SKM-1 (cell line): Measurements from ENCODE around the gene TOGARAM2.

Experiments
- DNase-seq: peaks from one replicate; lab custom pipeline; 2025; ENCODE audit not compliant: unreplicated experiment; lab: John Stamatoyannopoulos, UW

TOGARAM2 gene

GRCh38 chr2:29053223-29053622, 72.1 kb downstream of the TOGARAM2 start:
- DNase-seq, result no peak

- no peak for DNase-seq
These were observed 72.7 kb downstream of the TOGARAM2 start for GRCh38 chr2:29053670-29054400.

GRCh38 chr2:29054430-29054829, 73.3 kb downstream of the TOGARAM2 start:
- DNase-seq, result no peak

DNA sequence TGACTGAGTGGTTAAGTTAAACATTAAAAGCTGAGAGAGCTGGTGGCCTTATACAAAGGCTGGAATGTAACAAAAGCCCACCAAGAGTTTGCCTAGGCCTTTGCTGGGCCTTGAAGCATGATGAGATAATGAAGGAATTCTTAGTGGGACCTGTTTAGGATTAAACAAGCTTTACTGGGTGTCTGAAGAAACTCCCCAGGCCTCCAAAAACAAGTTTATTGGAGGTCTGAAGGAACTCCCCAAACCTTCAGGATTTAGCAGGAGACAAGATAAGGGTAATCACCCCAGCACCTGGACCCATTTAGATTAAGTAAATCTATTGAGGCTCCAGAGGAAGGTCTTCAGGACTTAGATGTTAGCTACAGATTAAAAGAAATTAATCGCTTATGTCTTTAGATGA, 74.5 kb downstream of the TOGARAM2 start:
- DNase-seq, result no peak

DNA sequence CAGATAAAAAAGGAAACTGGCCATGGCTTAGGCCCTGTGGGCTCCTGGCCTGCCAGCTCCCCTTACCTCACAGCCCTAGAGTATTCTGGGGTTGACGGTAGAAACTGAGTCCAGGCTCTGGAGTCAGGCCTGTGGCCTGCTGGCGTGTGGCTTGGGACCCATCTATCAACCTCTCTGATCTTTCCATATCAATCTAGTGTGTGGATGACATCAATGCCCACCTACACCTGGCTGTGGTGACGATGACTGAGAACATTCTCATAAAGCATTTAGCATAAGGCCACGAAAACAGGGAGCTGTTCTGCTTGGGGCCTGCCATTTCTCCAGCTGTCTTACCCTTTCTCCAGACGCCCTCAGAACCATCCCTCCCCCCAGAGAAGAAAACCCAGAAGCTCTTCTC, 75.4 kb downstream of the TOGARAM2 start:
- DNase-seq, result no peak

- no peak for DNase-seq
These were observed 75.9 kb downstream of the TOGARAM2 start for GRCh38 chr2:29057006-29057405.

- DNase-seq, result no peak
These were observed 78.5 kb downstream of the TOGARAM2 start for GRCh38 chr2:29059624-29060023.

DNA sequence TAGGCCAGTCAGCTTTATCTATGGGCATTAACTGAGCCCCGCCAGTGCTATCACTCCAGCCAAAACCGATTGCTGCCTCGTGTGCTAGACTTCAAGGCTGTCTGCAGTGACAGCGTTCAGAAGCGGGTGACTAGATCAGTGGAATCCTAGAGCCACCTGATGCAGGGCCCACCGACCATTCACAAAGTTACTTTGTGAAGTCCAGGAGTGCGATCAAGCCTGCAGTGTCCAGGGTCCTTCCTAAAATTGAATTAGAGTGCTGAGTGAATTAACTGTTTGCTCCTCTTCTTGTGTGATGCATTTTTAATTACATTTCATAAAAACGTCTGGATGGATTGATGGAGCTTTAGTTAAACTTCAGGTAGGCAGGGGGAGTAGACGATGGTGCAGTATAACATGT, 79.3 kb downstream of the TOGARAM2 start:
- no peak for DNase-seq

GRCh38 chr2:29061176-29061575, 80.1 kb downstream of the TOGARAM2 start:
- DNase-seq, result no peak

- DNase-seq, result no peak
These were observed 80.5 kb downstream of the TOGARAM2 start for GRCh38 chr2:29061616-29062015.

GRCh38 chr2:29062371-29062770, 81.3 kb downstream of the TOGARAM2 start:
- no peak for DNase-seq

GRCh38 chr2:29063056-29063455, 82.0 kb downstream of the TOGARAM2 start:
- DNase-seq, result no peak

GRCh38 chr2:29063646-29064345, 82.7 kb downstream of the TOGARAM2 start:
- DNase-seq, result no peak

DNA sequence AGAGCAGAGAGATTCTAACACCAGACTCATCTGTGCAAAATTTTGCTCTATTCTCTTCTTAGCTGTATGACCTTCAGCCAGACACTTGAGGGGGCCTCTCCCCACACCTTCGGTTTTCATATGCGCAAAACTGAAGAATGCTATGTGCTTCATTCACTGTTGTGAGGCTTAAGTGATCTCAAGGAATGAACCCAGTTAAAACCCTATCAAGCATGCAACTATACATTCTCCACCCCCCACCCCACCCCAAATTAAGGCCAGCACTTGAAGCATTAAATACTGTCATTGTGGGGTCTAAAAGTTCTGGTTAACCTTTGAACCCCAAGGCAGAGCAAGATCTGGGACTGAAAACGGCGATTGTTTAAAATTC, 83.2 kb downstream of the TOGARAM2 start:
- no peak for DNase-seq

GRCh38 chr2:29064746-29065067, 83.6 kb downstream of the TOGARAM2 start:
- no peak for DNase-seq

GRCh38 chr2:29065068-29065811, 84.1 kb downstream of the TOGARAM2 start:
- no peak for DNase-seq

DNA sequence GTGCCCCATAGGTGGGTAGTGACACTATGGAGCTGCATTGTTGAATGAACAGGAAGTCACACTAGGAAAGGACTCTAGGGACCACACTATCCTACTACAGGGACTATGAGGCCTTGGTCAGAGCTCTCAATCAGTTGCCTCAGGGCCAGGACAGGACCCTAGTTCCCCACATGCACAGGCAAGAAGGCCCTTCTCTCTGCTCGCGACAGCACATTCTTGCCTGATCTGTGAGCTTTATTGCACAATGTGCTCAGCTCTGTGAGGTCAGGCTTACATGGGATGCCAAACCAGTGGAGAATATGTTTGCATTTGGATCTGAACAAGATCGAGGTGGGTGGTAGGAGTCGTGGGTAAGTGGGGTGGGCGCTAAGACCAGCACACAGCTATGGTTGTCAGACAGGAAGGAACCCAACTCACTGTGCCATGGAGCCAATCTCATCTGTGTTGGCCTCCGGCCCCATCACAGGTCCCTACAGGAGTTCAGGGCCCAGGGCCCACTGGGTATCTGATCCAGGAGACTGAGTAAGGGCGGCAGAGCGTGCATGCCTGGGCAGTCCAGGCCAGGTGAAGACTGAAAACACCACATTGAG, 85.3 kb downstream of the TOGARAM2 start:
- DNase-seq, result no peak

GRCh38 chr2:29066997-29067605, 86.0 kb downstream of the TOGARAM2 start:
- DNase-seq, result no peak

DNA sequence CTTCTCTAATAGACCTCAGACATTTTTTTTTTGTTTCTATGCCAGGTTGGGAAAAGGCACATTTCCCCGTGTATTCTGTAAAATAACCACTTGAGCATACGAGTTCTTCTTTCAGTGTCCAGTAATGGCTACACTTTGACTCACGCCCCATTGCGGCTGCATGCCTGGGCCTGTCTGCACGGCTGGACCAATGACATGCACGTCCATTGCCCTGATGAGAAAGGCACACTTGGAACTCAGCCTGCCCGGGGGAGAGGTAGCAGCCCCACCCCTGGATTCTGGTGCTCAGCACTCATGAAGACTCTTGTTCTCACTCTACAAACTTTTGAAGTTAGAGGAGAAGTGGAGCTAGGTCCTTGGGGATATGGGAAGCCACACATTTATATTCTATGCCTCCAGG, 87.4 kb downstream of the TOGARAM2 start:
- no peak for DNase-seq

DNA sequence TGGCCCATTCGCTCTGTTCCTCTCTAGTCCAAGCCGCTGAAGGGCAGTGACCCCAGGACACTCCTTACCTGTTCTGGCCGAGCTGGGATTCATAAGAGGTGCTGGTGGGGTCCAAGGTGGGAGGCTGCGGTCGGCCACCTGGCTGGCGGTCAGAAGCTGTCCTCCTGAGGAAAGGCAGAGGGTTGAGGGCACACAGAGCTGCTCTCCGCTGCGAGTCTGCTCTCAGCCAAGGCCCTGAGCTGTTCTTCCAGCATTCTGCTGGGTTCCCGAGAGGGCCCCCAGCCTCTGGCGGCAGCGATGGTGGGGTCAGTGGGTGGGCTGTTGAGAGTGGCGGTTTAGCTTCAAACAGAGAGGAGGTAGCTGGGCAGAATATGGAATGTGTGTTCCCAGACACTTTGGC, 89.4 kb downstream of the TOGARAM2 start:
- no peak for DNase-seq
